ENCODE measurements around the gene ATP2B2.

DNA sequence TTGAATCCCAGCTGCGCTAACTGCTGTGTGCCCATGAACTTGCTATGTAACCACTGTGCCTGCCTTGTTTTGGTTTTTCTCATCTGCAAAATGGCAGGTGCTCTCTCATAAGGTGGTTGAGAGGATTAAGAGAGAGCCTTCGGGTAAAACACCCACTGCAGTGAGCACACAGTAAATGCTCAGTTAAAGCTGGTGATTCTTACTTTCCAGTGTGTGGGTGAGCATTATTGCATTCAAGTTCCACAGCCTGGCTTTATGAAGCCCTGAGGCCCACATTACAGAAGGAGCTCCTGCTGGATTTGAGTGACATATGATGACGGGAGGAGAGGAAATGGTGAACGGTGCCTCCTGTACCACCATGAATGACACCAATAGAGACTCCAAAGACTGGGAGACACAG is 101.0 kb downstream of the ATP2B2 start:
- TF ChIP-seq, protein P1, sequence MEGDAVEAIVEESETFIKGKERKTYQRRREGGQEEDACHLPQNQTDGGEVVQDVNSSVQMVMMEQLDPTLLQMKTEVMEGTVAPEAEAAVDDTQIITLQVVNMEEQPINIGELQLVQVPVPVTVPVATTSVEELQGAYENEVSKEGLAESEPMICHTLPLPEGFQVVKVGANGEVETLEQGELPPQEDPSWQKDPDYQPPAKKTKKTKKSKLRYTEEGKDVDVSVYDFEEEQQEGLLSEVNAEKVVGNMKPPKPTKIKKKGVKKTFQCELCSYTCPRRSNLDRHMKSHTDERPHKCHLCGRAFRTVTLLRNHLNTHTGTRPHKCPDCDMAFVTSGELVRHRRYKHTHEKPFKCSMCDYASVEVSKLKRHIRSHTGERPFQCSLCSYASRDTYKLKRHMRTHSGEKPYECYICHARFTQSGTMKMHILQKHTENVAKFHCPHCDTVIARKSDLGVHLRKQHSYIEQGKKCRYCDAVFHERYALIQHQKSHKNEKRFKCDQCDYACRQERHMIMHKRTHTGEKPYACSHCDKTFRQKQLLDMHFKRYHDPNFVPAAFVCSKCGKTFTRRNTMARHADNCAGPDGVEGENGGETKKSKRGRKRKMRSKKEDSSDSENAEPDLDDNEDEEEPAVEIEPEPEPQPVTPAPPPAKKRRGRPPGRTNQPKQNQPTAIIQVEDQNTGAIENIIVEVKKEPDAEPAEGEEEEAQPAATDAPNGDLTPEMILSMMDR (IDR thresholded peaks at IDR 0.05; ENCODE audit: borderline replicate concordance, extremely low read depth, low read length, poor library complexity, severe bottlenecking): no peak
- TF ChIP-seq EZH2 (IDR thresholded peaks at IDR 0.05; ENCODE audit: borderline replicate concordance, low read depth, low read length, severe bottlenecking): no peak
